HepG2 (cell line): Measurements from ENCODE around the gene TMEM167A. TPM values are rescaled to one million over a fixed set of nuclear protein-coding genes. Genes with fewer than 3 reads are reported as not detected.

Source experiments
- BCL6 ChIP-seq: IDR thresholded peaks from 2 replicates; pipeline ENCODE4 v1.6.1; 2016; ENCODE audit warnings: missing genetic modification reagents, missing compliant biosample characterization
- DPF2 ChIP-seq: sonication (generic); formaldehyde crosslinking; IDR thresholded peaks from 2 replicates; pipeline ENCODE4 v1.4.0; 2020; ENCODE audit warnings: mild to moderate bottlenecking, low read depth, missing genetic modification reagents, borderline replicate concordance
- ELF3 ChIP-seq: IDR thresholded peaks from 2 replicates; pipeline ENCODE4 v1.6.1; 2016; ENCODE audit warnings: missing genetic modification reagents, missing compliant biosample characterization
- EP300 ChIP-seq, 3 experiments: sonication (generic) in 1 of 3; formaldehyde crosslinking in 1 of 3; IDR thresholded peaks; 2 replicates each; pipeline versions ENCODE4 v1.5.1 to v1.6.1; 2011 to 2020; ENCODE audit warnings: low read depth in 2 of 3, low read length in 2 of 3, borderline replicate concordance in 1 of 3, improper control_type of control experiment in 1 of 3, mild to moderate bottlenecking in 1 of 3, missing genetic modification reagents in 1 of 3, moderate library complexity in 1 of 3
- FOXK2 ChIP-seq: fragments of 450-650 bp; IDR thresholded peaks from 2 replicates; pipeline ENCODE4 v1.6.1; 2016
- FOXO4 ChIP-seq: sonication (generic); formaldehyde crosslinking; conservative IDR thresholded peaks from 2 replicates; pipeline ENCODE4 v1.8.1; 2023; ENCODE audit warnings: missing genetic modification reagents
- GATA4 ChIP-seq: sonication (generic); IDR thresholded peaks from 2 replicates; pipeline ENCODE4 v1.6.1; 2016; ENCODE audit warnings: antibody characterized with exemption, low read depth, borderline replicate concordance
- HMG20A ChIP-seq: IDR thresholded peaks from 2 replicates; pipeline ENCODE4 v1.6.1; 2016; ENCODE audit warnings: borderline replicate concordance
- HOXD1 ChIP-seq: sonication (generic); formaldehyde crosslinking; IDR thresholded peaks from 2 replicates; pipeline ENCODE4 v1.5.0; 2020; ENCODE audit warnings: missing genetic modification reagents
- IKZF5 ChIP-seq: IDR thresholded peaks from 2 replicates; pipeline ENCODE4 v1.6.1; 2018; ENCODE audit warnings: missing genetic modification reagents, mild to moderate bottlenecking, missing compliant biosample characterization
- MAF1 ChIP-seq: sonication (generic); formaldehyde crosslinking; IDR thresholded peaks from 2 replicates; pipeline ENCODE4 v1.5.0; 2020; ENCODE audit warnings: missing genetic modification reagents, borderline replicate concordance
- MAX ChIP-seq: IDR thresholded peaks from 2 replicates; pipeline ENCODE4 v1.6.1; 2012; ENCODE audit warnings: inconsistent platforms
- MIXL1 ChIP-seq: IDR thresholded peaks from 2 replicates; pipeline ENCODE4 v1.6.1; 2016
- MTF2 ChIP-seq: sonication (generic); formaldehyde crosslinking; IDR thresholded peaks from 2 replicates; pipeline ENCODE4 v1.5.0; 2020; ENCODE audit warnings: missing genetic modification reagents, borderline replicate concordance
- PLRG1 ChIP-seq: fragments of 450-650 bp; conservative IDR thresholded peaks from 2 replicates; pipeline ENCODE4 v1.6.1; 2016
- SALL1 ChIP-seq: sonication (generic); formaldehyde crosslinking; IDR thresholded peaks from 2 replicates; pipeline ENCODE4 v1.8.0; 2022; ENCODE audit warnings: mild to moderate bottlenecking, missing genetic modification reagents
- SMYD3 ChIP-seq: sonication (generic); formaldehyde crosslinking; IDR thresholded peaks from 2 replicates; pipeline ENCODE4 v1.8.1; 2023; ENCODE audit warnings: mild to moderate bottlenecking, missing genetic modification reagents
- ZFP36 ChIP-seq: fragments of 150-350 bp; IDR thresholded peaks from 2 replicates; pipeline ENCODE4 v1.6.1; 2018; ENCODE audit warnings: borderline replicate concordance, low read length, low read depth; ENCODE audit not compliant: partially characterized antibody
- ZNF430 ChIP-seq: sonication (generic); formaldehyde crosslinking; IDR thresholded peaks from 2 replicates; pipeline ENCODE4 v1.9.0; 2021; ENCODE audit warnings: mild to moderate bottlenecking, missing genetic modification reagents
- ZNF557 ChIP-seq: sonication (generic); formaldehyde crosslinking; IDR thresholded peaks from 2 replicates; pipeline ENCODE4 v1.4.0; 2020; ENCODE audit warnings: missing genetic modification reagents
- polyA plus RNA-seq, 8 experiments: library from polyadenylated mRNA; depleted of rRNA in 3 of 8; stranded (reverse) in 7 of 8; unstranded in 1 of 8; fragments of >200 nt; fragmentation: Illumina TruSeq in 4 of 8; extraction: Trizol in 4 of 8; gene quantifications; 2 replicates each; pipeline versions ENCODE4 v1.2.1 to v1.2.3, GENCODE V29; 2011 to 2016; ENCODE audit warnings: low read depth in 4 of 8, missing spikeins in 1 of 8, mixed read lengths in 1 of 8; ENCODE audit not compliant: insufficient read depth in 1 of 8
- total RNA-seq, 5 experiments: library from RNA; depleted of rRNA; stranded (reverse); fragments of >200 nt; fragmentation: Illumina TruSeq; extraction: Trizol; gene quantifications; 2 replicates each; pipeline ENCODE4 v1.2.3, GENCODE V29; 2016; ENCODE audit warnings: low read depth in 1 of 5
- TF ChIP-seq, protein P1 (sequence below): sonication (generic); formaldehyde crosslinking; IDR thresholded peaks from 2 replicates; pipeline ENCODE4 v1.4.0; 2020; ENCODE audit warnings: missing genetic modification reagents
- TF ChIP-seq, protein P2 (sequence below): sonication (generic); formaldehyde crosslinking; conservative IDR thresholded peaks from 2 replicates; pipeline ENCODE4 v1.8.0; 2022; ENCODE audit warnings: mild to moderate bottlenecking, moderate library complexity, missing genetic modification reagents
- TF ChIP-seq, protein P3 (sequence below): sonication (generic); formaldehyde crosslinking; IDR thresholded peaks from 2 replicates; pipeline ENCODE4 v1.5.1; 2020; ENCODE audit warnings: mild to moderate bottlenecking, moderate library complexity, missing genetic modification reagents

TMEM167A gene
- total and polyA plus RNA-seq, 2 of the 13 experiments (the other 11 are each of a cell fraction or from before 2014, with no cell fraction given), result 47.0 to 78.7 TPM

DNA sequence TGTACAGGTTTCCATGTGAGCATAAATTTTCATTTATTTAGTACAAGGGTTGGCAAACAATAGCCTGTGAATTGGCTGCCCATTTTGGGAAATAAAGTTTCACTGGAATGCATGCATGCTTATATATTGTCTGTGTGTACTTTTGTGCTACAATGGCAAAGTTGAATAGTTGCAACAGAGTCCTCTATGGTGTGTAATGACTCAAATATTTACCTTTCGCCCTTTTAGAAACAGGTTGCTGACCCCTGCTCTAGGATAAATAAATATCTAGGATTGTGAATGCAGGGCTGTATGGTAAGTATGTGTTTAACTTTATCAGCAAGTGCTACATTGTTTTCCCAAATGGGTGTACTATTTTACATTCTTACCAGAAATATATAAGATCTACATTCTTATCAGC lies 47.4 kb upstream of the TMEM167A start (continued):
- TF ChIP-seq ZFP36, result peak; percentile 83
- TF ChIP-seq GATA4, result peak; percentile 77; the same call in 1 of the 2 replicates
- TF ChIP-seq, protein P1, sequence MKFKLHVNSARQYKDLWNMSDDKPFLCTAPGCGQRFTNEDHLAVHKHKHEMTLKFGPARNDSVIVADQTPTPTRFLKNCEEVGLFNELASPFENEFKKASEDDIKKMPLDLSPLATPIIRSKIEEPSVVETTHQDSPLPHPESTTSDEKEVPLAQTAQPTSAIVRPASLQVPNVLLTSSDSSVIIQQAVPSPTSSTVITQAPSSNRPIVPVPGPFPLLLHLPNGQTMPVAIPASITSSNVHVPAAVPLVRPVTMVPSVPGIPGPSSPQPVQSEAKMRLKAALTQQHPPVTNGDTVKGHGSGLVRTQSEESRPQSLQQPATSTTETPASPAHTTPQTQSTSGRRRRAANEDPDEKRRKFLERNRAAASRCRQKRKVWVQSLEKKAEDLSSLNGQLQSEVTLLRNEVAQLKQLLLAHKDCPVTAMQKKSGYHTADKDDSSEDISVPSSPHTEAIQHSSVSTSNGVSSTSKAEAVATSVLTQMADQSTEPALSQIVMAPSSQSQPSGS (CRISPR knock-in tag), result peak; percentile 83; the same call in 1 of the 2 replicates
- TF ChIP-seq ZNF430 (CRISPR knock-in tag), result no peak
- TF ChIP-seq ELF3 (CRISPR knock-in tag), result peak; percentile 80
- TF ChIP-seq, protein P2, sequence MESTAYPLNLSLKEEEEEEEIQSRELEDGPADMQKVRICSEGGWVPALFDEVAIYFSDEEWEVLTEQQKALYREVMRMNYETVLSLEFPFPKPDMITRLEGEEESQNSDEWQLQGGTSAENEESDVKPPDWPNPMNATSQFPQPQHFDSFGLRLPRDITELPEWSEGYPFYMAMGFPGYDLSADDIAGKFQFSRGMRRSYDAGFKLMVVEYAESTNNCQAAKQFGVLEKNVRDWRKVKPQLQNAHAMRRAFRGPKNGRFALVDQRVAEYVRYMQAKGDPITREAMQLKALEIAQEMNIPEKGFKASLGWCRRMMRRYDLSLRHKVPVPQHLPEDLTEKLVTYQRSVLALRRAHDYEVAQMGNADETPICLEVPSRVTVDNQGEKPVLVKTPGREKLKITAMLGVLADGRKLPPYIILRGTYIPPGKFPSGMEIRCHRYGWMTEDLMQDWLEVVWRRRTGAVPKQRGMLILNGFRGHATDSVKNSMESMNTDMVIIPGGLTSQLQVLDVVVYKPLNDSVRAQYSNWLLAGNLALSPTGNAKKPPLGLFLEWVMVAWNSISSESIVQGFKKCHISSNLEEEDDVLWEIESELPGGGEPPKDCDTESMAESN (CRISPR knock-in tag), result peak; percentile 66; the same call in 1 of the 2 replicates
- TF ChIP-seq HOXD1 (CRISPR knock-in tag), result peak; percentile 69; the same call in 1 of the 2 replicates
- no peak for TF ChIP-seq MTF2 (CRISPR knock-in tag)
- TF ChIP-seq ZNF557, result 0 out of 2 replicates have a peak, but pooled peaks have one; percentile 33
- TF ChIP-seq MIXL1 (CRISPR knock-in tag), result peak; percentile 95
- TF ChIP-seq HMG20A (CRISPR knock-in tag), result peak; percentile 99
- peak; percentile 87 for TF ChIP-seq DPF2 (CRISPR knock-in tag)
- peak; percentile 76; the same call in 1 of the 2 replicates for TF ChIP-seq IKZF5
- TF ChIP-seq MAF1 (CRISPR knock-in tag), result no peak
- TF ChIP-seq FOXK2, result peak; percentile 70; the same call in 1 of the 2 replicates
- TF ChIP-seq, protein P3, sequence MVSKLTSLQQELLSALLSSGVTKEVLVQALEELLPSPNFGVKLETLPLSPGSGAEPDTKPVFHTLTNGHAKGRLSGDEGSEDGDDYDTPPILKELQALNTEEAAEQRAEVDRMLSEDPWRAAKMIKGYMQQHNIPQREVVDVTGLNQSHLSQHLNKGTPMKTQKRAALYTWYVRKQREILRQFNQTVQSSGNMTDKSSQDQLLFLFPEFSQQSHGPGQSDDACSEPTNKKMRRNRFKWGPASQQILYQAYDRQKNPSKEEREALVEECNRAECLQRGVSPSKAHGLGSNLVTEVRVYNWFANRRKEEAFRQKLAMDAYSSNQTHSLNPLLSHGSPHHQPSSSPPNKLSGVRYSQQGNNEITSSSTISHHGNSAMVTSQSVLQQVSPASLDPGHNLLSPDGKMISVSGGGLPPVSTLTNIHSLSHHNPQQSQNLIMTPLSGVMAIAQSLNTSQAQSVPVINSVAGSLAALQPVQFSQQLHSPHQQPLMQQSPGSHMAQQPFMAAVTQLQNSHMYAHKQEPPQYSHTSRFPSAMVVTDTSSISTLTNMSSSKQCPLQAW (CRISPR knock-in tag), result peak; percentile 37; the same call in 1 of the 2 replicates
- no peak for TF ChIP-seq SMYD3
- TF ChIP-seq FOXO4 (CRISPR knock-in tag), result no peak
- TF ChIP-seq MAX, result 0 out of 2 replicates have a peak, but pooled peaks have one; percentile 35
- peak; percentile 90 to 94 for TF ChIP-seq EP300 (IDR thresholded peaks at IDR 0.05; ENCODE audit: low read depth in 2 of 2, low read length in 2 of 2)
- peak; percentile 85 for TF ChIP-seq EP300 (CRISPR knock-in tag; IDR thresholded peaks at IDR 0.05; ENCODE audit: borderline replicate concordance)
- peak; percentile 65; the same call in 1 of the 2 replicates for TF ChIP-seq SALL1 (CRISPR knock-in tag)
- TF ChIP-seq BCL6 (CRISPR knock-in tag), result peak; percentile 100
- TF ChIP-seq PLRG1, result no peak
